Measurements from ENCODE around the gene TNFSF18.

The TNFSF18 gene

DNA sequence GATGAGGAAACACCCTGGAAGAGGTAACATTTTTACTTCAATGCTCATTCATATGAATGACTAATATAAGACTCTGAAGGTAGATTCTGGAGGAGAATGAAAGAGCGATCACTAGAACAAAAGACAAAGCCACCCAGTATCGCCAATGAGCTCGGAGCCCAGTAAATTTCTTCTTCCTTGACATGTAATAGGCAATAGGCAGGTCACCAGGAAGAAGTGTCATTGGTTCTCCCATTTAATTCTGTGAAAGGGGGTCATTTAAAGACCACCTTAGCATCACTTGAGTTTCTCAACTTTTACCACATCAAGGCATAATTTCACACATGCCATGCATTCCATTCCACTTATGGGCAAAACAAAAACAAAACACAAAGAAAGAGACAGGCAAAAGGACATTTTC, 7.9 kb downstream of the TNFSF18 start:
- DNase-seq (ENCODE audit: extremely low read depth in 1 of 2, low read depth in 1 of 2) = no peak

DNA sequence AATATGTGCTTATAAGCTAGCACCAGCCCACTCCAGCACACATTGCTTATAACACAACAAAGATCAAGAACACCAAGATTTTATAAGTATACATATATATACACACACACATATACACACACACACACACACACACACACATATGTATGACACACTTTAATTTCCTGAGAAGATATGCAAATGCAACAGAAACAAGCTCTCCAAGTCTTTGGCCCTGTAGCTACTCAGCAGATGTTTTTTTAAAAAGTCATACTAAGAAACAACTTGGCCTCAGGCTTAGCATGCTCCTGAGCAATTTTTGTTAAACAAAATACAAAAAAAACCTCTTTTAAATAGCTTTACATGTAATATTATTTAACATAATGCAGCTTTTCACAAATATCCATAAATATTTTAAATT, 11.1 kb downstream of the TNFSF18 start:
- DNase-seq (ENCODE audit: extremely low read depth in 1 of 2, low read depth in 1 of 2) = no peak

DNA sequence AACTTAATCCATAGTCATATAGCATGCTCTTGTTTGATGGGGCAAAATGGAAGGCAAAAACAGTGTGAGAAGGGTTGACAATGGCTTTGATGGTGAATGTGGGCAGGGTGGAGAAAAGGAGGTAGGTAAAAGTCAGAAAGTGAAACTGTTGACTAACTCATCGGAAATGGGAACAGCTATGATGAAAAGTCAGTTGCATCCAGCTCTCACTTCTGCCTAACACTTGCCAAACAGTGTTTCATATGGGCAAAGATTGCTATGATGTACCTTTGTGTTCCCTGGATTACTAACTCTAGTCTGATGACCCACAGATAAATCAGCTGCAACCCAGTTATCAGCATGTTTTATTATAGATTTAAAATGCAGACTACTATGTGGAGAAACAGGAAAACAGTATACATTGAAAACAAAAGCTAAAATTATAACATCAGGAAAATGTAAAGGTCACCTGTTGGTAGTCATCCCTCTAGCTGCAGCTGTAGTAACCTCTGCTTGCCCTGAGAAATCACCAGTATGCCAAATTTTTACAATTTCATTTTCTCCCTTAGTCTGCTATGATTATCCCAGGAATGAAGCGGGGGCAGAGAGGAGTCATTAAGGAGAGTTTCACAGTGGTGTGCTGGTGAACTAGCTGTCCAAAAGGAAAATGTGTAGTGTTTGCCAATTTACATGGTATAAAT, 11.7 kb downstream of the TNFSF18 start:
- DNase-seq (ENCODE audit: extremely low read depth in 1 of 2, low read depth in 1 of 2) = no peak

DNA sequence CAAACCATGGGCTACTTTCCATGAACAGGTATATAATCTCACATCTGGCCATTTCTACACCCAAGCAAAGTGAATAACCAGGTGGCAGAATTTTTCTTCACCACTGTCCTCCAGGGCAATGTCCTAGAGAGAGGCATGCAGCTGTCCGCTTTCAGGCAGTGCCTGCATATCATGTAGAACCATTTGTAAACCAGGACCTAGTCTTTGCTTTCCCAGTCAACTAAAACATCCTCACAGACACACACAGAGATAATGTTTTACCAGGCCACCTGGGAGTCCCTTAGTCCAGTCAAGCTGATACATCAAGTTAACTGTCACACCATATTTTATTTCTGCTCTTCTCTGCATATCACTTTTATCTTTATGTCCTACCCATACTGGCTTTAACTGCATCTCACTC, 26.2 kb downstream of the TNFSF18 start:
- no peak for DNase-seq (ENCODE audit: extremely low read depth in 1 of 2, low read depth in 1 of 2)

DNA sequence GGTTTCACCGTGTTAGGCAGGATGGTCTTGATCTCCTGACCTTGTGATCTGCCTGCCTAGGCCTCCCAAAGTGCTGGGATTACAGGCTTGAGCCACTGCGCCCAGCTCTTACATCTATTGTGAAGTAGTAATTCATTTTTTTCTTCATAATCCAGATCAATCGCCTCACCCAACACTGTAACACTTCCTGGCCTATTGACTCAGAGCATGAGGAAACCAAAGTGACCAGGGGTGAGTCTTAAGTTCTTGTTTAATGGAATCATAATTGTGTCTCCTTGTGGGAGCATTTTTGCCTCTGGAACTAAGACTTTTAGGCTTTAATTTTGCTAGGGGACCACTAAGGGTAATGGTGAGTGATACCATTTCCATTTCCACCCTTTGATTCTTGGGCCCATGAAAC, 27.4 kb downstream of the TNFSF18 start:
- no peak for DNase-seq (ENCODE audit: extremely low read depth in 1 of 2, low read depth in 1 of 2)

DNA sequence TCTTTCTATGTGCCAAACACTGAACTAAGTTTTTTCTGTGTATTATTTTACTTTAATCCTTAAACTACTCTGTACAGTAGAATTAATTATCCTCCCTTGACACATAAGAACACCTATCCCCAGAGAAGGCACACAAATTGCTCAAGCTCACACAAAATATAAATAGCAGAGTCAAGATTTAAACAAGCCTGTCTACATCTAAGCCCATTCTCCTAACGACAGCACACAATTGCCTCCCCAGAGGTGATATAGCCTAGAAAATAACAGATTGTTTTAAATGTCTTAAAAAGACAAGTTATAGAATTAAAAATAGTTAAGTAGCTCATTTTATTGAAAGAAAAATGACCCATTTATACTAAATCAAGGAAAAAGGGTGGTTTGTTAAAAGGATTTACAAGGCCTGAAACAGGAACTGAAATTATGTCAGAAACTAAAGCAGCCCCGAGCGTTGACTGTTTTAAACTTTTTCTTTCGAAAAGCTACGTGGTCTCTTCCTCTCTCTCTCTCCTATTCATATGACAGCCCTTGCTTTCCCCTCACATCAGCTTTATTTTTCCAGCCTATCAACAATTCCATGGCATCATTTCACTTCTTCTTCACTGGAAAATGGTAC, 30.5 kb downstream of the TNFSF18 start:
- DNase-seq (ENCODE audit: extremely low read depth in 1 of 2, low read depth in 1 of 2) = no peak

DNA sequence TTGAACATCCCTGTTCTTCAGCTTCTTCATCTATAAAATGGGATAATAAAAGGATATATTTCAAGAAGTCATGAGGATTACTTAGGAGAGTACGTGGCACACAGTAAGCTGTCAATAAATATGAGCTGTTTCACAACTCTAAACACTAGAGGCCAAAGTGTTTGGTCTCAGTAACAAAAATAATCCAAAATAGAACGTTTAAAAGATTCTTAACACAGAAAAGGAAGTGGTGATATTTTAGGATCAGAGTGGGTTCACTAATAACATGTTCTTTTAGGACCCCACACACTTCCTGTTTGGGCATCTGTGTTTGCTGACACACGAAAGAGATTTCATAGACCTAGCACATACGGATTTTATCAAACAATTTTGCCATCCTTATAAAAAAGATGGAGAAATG, 32.9 kb downstream of the TNFSF18 start:
- DNase-seq (ENCODE audit: extremely low read depth in 1 of 2, low read depth in 1 of 2) = no peak

DNA sequence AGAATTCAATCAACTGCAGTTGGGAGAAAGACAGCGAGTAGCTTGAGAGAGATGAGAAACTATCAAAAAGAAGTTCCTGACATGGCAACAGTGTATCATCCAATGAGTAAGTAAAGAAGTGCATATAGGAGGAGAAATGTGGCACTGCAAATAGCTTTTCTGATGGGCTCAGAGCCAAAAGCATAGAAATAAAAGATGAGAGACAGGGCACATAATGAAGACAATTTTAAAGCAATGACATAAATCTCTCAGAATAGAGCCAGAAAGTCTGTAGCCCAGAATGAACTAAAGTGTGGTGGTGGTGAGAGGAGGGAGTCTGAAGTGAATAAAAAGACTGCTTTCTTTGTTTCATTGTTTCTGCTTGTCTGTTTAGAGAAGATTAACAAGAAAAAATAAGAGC, 34.3 kb downstream of the TNFSF18 start:
- no peak for DNase-seq (ENCODE audit: extremely low read depth in 1 of 2, low read depth in 1 of 2)

DNA sequence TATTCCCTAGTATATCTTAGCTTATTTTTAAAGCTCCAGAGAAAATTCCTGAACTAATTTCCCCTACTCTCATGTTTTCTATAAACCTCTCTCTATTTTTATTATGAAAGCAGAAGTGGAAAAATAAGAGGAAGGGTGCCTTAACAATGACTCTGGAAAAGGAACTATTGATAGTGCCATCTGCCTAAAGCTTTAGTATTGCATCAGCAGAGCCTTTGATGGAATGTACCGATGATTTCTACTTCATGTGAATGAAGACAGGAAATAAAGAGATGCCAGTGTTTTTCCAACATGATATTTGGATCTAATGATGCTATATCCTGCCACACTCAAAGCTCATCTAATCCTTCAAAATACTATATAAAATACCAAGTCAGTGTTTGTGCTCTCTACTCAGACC, 35.1 kb downstream of the TNFSF18 start:
- DNase-seq (ENCODE audit: extremely low read depth in 1 of 2, low read depth in 1 of 2) = no peak

DNA sequence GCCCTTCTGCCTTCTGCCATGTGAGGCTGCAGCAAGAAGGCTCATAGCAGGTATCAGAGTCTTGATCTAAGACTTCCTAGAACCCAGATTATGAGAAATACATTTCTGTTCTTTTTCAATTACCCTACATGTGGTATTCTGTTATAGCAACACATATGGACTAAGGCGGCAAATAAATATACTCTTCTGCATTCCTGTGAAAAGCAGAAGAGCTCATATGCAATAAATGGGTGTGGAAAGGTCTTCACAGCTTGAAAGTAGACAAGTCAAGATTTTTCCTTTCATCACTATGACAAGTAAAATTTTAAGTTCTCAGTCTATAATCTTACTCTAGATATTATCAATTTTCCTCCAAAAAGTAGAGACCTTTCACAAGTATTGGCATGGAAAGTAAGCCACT, 36.6 kb downstream of the TNFSF18 start:
- no peak for DNase-seq (ENCODE audit: extremely low read depth in 1 of 2, low read depth in 1 of 2)

DNA sequence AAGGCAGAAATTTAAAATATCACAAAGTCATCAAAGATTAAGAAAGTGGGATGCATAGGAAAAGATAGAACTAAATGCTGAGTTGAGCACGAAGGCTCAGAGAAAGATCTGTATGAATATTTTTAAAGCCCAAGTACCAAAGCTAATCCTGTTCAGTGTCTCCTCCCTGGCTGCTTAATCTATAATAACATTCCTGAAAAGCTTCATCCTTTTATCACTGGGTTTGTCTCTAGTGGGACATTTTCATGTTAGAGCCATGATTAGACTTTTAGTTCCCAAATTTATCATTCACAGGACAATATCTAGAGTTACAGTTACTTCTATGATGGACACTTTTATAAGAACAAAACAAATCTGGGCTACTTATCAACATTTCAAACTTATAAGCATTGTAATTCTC, 38.6 kb downstream of the TNFSF18 start:
- no peak for DNase-seq (ENCODE audit: extremely low read depth in 1 of 2, low read depth in 1 of 2)

DNA sequence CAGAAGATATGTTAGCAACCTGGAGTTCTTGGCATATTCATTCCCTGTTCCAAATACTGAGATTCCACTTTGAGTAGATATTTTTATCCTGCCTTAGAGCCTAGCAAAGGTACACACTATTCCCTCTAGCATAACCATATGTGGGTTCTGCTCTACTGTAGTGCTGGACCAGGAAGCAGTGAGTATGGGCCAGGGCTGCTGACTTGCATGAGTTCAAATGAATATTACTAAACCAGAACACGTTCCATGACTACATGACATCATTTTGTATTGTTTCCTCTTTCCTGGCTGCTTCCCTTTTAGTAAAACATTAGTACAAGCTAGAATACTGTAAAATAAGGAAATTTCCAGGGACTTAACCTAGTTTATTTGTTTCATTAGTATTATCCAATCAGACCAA, 41.1 kb downstream of the TNFSF18 start:
- DNase-seq (ENCODE audit: extremely low read depth in 1 of 2, low read depth in 1 of 2) = no peak

DNA sequence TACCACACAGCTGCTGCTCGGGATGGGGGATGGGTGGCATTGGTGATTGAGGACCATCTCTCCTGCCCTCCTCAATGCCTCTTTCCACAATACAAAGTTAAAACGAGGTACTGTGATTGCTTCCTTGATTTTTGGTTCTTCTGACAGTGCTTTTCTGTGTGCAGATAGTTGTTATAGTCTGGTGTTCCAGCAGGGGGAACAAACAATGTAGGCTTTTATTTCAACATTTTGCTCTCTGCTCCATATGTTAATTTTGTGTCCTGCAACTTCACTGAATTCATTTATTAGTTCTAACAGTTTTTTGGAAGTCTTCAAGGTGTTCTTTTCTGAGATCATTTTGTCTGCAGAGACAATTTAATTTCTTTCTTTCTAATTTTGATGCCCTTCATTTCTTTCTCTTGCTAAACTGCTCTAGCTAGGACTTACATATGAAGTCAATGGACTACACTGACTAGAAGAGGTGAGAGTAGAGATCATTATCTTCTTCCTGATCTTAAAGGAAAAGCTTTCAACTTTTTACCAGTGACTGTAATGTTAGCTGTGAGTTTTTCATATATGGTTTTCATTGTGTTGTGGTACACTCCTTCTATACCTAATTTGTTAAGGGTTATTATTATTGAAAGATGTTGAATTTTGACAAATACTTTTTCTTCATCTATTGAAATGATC, 45.4 kb downstream of the TNFSF18 start:
- no peak for DNase-seq (ENCODE audit: extremely low read depth in 1 of 2, low read depth in 1 of 2)

DNA sequence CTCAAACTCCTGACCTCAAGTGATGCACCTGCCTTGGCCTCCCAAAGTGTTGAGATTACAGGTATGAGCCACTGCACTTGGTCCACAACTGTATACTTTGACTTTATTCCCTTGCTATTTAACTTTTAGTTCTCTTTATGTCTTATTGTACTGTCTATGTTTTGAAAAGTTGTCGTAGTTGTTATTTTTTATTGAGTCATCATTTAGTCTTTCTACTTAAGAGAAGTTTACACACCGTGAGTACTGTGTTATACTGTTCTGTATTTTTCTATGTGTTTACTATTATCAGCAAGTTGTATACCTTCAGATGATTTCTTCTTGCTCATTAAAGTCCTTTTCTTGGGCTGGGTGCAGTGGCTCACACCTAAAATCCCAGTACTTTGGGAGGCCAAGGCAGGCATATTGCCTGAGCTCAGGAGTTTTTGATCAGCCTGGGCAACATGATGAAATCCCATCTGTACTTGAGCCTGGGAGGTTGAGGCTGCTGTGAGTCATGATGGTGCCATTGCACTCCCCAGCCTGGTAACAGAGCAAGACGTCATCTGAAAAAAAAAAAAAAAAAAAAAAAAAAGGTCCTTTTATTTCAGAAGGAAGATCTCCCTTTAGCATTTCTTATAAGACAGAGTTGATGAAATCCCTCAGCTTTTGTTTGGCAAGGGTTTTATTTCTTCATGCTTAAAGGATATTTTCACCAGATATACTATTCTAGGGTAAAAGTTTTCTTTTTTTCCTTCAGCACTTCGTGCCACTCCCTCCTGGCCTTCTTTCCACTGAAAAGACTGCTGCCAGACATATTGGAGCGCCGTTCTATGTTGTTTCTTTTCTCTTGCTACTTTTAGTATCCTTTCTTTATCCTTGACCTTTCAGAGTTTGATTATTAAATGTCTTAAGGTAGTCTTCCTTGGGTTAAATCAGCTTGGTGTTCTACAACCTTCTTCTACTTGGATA, 47.6 kb downstream of the TNFSF18 start:
- no peak for DNase-seq (ENCODE audit: extremely low read depth in 1 of 2, low read depth in 1 of 2)

DNA sequence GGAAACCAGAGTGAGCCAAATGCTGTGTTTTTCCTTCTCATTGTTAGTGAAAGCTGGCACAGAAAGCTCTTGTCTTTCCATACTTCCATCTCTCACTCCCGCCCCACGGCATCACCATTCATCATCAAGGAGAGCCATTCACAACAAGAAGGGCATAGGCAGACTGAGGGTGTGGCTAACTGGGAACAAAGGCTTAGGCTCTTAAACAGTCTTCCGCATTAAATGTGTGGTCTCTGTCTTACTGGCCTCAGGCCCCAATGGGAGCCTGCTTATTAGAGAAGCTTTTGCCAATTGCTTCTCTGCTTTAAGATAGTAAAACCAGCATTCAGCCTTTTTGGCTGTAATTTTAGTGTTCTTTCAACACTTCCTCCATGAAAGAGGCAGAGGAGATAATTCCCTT, 51.4 kb downstream of the TNFSF18 start:
- no peak for DNase-seq (ENCODE audit: extremely low read depth in 1 of 2, low read depth in 1 of 2)

DNA sequence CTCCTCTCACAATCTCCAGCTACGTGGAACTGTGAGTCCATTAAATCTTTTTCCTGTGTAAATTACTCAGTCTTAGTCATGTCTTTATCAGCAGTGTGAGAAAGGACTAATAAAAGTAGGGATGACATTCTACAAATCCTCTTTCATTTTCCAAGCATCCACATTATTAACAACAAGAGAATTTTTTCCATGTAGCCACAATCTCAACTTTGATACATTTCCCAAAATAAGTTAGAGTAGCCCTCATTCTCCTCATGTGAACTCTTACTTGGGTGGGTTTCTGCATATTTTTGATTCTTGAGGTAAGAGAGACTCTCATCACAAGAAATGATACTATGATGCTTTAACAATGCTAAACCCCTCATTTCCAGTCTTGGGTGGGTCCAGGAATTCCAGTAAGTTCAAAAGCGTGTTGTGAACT, 52.8 kb downstream of the TNFSF18 start:
- no peak for DNase-seq (ENCODE audit: extremely low read depth in 1 of 2, low read depth in 1 of 2)

DNA sequence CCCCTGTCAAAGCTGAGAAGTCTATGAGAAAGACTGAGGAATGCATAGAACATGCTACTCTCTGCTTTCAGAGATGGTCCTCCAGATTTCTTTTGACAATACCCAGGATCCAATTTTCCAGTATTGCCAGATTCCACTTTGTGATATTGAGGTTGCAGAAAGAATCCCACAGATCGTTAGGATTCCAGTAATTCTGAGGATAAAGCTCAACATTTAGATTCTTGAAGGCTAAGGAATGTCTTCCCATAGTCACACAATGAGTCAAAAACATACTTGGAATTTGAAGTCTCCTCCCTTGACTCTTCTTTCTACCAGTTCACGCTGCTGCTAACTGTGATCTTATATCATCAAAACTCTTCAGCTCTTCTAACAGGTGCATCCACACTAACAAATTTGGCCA, 57.1 kb downstream of the TNFSF18 start:
- no peak for DNase-seq (ENCODE audit: extremely low read depth in 1 of 2, low read depth in 1 of 2)

DNA sequence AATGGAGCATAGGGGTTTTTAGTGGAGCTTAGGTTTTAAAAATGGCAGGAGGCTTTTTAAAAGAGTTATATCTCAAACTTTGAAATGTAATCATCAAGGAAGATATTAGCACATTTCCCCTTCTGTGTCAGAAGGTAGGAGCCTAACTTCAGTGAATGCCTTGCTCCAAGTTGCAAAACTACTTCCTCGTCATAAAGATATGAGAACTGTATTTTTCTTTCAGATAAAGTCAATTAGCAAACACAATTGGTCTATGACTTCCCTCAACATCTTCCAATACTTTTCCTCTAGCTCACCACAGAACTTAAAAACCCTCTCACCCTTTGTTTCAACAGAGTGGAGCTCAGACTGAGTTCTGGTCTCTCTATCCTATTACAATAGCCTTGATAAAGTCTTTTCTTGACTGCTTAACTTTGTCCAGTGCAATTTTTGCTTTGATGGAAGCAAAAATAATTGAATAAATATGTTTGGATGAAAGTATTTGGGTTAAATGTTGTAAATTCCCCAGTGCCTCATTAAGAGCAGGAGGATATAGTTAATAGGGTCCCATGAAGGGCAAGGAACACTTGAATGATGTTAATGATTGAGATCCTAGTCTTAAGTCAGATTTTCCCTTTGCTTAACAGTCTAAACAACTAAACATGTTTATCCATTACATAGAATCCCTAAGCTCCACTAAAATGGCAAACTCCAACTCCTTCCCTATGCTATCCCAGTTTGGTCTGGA, 58.9 kb downstream of the TNFSF18 start:
- DNase-seq (ENCODE audit: extremely low read depth in 1 of 2, low read depth in 1 of 2) = no peak

DNA sequence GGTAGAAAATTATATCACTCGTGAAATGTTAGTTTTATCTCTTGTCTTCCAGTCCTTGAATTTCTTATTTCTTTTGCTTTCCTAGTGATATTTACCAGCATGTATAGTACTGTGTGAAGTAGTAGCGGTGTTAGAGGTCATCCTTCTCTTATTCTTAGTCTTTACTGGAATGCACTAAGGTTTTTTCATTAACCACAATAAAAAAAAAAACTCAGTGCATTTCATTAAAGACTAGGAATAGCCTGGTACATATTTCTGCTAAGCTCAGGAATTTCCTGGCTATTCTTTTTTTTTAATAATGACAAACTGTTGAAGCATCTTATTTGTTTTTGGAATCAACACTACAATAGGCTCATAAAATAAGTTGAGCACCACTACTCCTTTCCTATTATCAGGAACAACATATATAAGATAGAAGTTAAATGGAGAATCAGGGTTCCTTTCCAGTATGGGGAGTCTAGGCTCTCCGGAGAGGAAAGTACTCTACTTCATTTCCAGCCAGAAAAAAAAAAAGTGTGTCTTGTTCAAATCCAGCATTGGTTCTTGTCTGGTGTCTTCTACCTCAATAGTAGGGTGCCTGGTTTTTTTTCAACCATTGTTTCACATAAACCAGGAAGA, 60.0 kb downstream of the TNFSF18 start:
- DNase-seq (ENCODE audit: extremely low read depth in 1 of 2, low read depth in 1 of 2) = no peak
